HepG2 (cell line): Measurements from ENCODE around the gene TNFAIP3. TPM values are rescaled to one million over a fixed set of nuclear protein-coding genes. Genes with fewer than 3 reads are reported as not detected.

Source experiments
- MIER2 ChIP-seq: IDR thresholded peaks from 2 replicates; pipeline ENCODE4 v1.6.1; 2016; ENCODE audit warnings: missing biosample characterization, missing genetic modification reagents
- POLR2AphosphoS2 ChIP-seq: IDR thresholded peaks from 2 replicates; pipeline ENCODE4 v1.6.1; 2011; ENCODE audit warnings: low read depth, low read length, improper control_type of control experiment
- RARA ChIP-seq: IDR thresholded peaks from 2 replicates; pipeline ENCODE4 v1.6.1; 2016; ENCODE audit warnings: missing genetic modification reagents, missing compliant biosample characterization
- RFX3 ChIP-seq: IDR thresholded peaks from 2 replicates; pipeline ENCODE4 v1.6.1; 2016; ENCODE audit warnings: missing biosample characterization, missing genetic modification reagents
- SP5 ChIP-seq: IDR thresholded peaks from 2 replicates; pipeline ENCODE4 v1.6.1; 2016; ENCODE audit warnings: low read depth, borderline replicate concordance
- U2AF2 ChIP-seq: fragments of 200-400 bp; formaldehyde crosslinking; IDR thresholded peaks from 2 replicates; pipeline ENCODE4 v1.6.1; 2017; ENCODE audit warnings: low read depth, mild to moderate bottlenecking, low read length
- ZBTB38 ChIP-seq: sonication (generic); formaldehyde crosslinking; IDR thresholded peaks from 2 replicates; pipeline ENCODE4 v1.5.1; 2020; ENCODE audit warnings: mild to moderate bottlenecking, missing genetic modification reagents
- ZFP37 ChIP-seq: sonication (generic); formaldehyde crosslinking; IDR thresholded peaks from 2 replicates; pipeline ENCODE4 v1.4.0; 2020; ENCODE audit warnings: missing genetic modification reagents, borderline replicate concordance
- ZNF101 ChIP-seq: sonication (generic); formaldehyde crosslinking; IDR thresholded peaks from 2 replicates; pipeline ENCODE4 v1.4.0; 2020; ENCODE audit warnings: mild to moderate bottlenecking, low read depth, missing genetic modification reagents, borderline replicate concordance
- ZNF12 ChIP-seq: sonication (generic); formaldehyde crosslinking; IDR thresholded peaks from 2 replicates; pipeline ENCODE4 v1.5.0; 2020; ENCODE audit warnings: missing genetic modification reagents
- ZNF136 ChIP-seq: sonication (generic); formaldehyde crosslinking; IDR thresholded peaks from 2 replicates; pipeline ENCODE4 v1.8.1; 2022; ENCODE audit warnings: low read depth, mild to moderate bottlenecking, moderate library complexity, missing genetic modification reagents
- ZNF160 ChIP-seq: sonication (generic); formaldehyde crosslinking; IDR thresholded peaks from 2 replicates; pipeline ENCODE4 v1.8.0; 2022; ENCODE audit warnings: mild to moderate bottlenecking, inconsistent platforms, missing genetic modification reagents
- ZNF333 ChIP-seq: sonication (generic); formaldehyde crosslinking; IDR thresholded peaks from 2 replicates; pipeline ENCODE4 v1.4.0; 2020; ENCODE audit warnings: mild to moderate bottlenecking, missing genetic modification reagents, borderline replicate concordance
- ZNF749 ChIP-seq: sonication (generic); formaldehyde crosslinking; IDR thresholded peaks from 2 replicates; pipeline ENCODE4 v1.8.0; 2022; ENCODE audit warnings: mild to moderate bottlenecking, missing genetic modification reagents, moderate library complexity, borderline replicate concordance
- ZSCAN25 ChIP-seq: sonication (generic); formaldehyde crosslinking; IDR thresholded peaks from 2 replicates; pipeline ENCODE4 v1.8.0; 2022; ENCODE audit warnings: mild to moderate bottlenecking, missing genetic modification reagents
- polyA plus RNA-seq, 8 experiments: library from polyadenylated mRNA; depleted of rRNA in 3 of 8; stranded (reverse) in 7 of 8; unstranded in 1 of 8; fragments of >200 nt; fragmentation: Illumina TruSeq in 4 of 8; extraction: Trizol in 4 of 8; gene quantifications; 2 replicates each; pipeline versions ENCODE4 v1.2.1 to v1.2.3, GENCODE V29; 2011 to 2016; ENCODE audit warnings: low read depth in 4 of 8, missing spikeins in 1 of 8, mixed read lengths in 1 of 8; ENCODE audit not compliant: insufficient read depth in 1 of 8
- total RNA-seq, 5 experiments: library from RNA; depleted of rRNA; stranded (reverse); fragments of >200 nt; fragmentation: Illumina TruSeq; extraction: Trizol; gene quantifications; 2 replicates each; pipeline ENCODE4 v1.2.3, GENCODE V29; 2016; ENCODE audit warnings: low read depth in 1 of 5
- TF ChIP-seq, protein P1 (sequence below), 2 experiments: sonication (generic) in 1 of 2; formaldehyde crosslinking in 1 of 2; IDR thresholded peaks; 2 replicates each; pipeline versions ENCODE4 v1.4.0 to v1.6.1; 2018 to 2020; ENCODE audit warnings: missing genetic modification reagents in 2 of 2, borderline replicate concordance in 1 of 2, low read depth in 1 of 2, mild to moderate bottlenecking in 1 of 2, missing biosample characterization in 1 of 2
- TF ChIP-seq, protein P2 (sequence below): sonication (generic); formaldehyde crosslinking; IDR thresholded peaks from 2 replicates; pipeline ENCODE4 v1.5.0; 2020; ENCODE audit warnings: mild to moderate bottlenecking, missing genetic modification reagents, borderline replicate concordance
- TF ChIP-seq, protein P3 (sequence below): sonication (generic); formaldehyde crosslinking; IDR thresholded peaks from 2 replicates; pipeline ENCODE4 v1.8.0; 2022; ENCODE audit warnings: missing genetic modification reagents, mild to moderate bottlenecking, moderate library complexity, borderline replicate concordance
- TF ChIP-seq, protein P4 (sequence below): sonication (generic); formaldehyde crosslinking; IDR thresholded peaks from 2 replicates; pipeline ENCODE4 v1.4.0; 2020; ENCODE audit warnings: missing genetic modification reagents
- TF ChIP-seq, protein P5 (sequence below): sonication (generic); formaldehyde crosslinking; IDR thresholded peaks from 2 replicates; pipeline ENCODE4 v1.4.0; 2020; ENCODE audit warnings: low read depth, mild to moderate bottlenecking, missing genetic modification reagents

Gene TNFAIP3
- total and polyA plus RNA-seq, 2 of the 13 experiments (the other 11 are each of a cell fraction or from before 2014, with no cell fraction given), result 28.2 to 47.1 TPM

DNA sequence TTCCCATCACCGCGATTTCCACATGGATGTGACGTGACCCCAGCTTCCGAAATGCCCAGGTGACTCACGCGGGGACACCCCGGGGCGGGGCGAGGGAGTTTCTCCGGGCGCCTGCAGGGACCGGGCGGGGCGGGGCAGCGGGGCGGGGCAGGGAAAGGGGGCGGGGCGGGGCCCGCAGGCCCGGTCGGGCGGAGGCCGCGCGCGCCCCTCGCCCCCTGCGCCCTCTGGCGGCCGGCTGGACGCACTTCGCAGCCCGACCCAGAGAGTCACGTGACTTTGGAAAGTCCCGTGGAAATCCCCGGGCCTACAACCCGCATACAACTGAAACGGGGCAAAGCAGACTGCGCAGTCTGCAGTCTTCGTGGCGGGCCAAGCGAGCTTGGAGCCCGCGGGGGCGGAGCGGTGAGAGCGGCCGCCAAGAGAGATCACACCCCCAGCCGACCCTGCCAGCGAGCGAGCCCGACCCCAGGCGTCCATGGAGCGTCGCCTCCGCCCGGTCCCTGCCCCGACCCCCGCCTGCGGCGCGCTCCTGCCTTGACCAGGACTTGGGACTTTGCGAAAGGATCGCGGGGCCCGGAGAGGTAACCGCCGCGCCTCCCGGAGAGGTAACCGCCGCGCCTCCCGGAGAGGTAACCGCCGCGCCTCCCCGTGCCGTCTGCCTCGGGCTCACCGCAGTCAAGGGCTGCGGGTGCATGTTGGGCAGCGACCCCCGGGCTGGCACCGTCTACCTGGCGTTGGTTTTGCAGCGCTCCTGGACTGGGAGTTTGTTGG, at the start of gene TNFAIP3 (continued):
- TF ChIP-seq, protein P1, sequence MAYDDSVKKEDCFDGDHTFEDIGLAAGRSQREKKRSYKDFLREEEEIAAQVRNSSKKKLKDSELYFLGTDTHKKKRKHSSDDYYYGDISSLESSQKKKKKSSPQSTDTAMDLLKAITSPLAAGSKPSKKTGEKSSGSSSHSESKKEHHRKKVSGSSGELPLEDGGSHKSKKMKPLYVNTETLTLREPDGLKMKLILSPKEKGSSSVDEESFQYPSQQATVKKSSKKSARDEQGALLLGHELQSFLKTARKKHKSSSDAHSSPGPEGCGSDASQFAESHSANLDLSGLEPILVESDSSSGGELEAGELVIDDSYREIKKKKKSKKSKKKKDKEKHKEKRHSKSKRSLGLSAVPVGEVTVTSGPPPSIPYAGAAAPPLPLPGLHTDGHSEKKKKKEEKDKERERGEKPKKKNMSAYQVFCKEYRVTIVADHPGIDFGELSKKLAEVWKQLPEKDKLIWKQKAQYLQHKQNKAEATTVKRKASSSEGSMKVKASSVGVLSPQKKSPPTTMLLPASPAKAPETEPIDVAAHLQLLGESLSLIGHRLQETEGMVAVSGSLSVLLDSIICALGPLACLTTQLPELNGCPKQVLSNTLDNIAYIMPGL (CRISPR knock-in tag; IDR thresholded peaks at IDR 0.05; ENCODE audit: borderline replicate concordance in 1 of 2, low read depth in 1 of 2), result peak; percentile 96 to 98; a peak in 3 of 4 replicates
- TF ChIP-seq RFX3 (no peak), ZNF101 (CRISPR knock-in tag) (no peak), SP5 (CRISPR knock-in tag) (peak; percentile 89), ZNF160 (CRISPR knock-in tag) (peak; percentile 93), ZNF136 (CRISPR knock-in tag) (peak; percentile 23; the same call in 1 of the 2 replicates), ZNF749 (CRISPR knock-in tag) (peak; percentile 60; the same call in 1 of the 2 replicates), ZNF12 (CRISPR knock-in tag) (no peak), ZSCAN25 (CRISPR knock-in tag) (peak; percentile 96), ZBTB38 (CRISPR knock-in tag) (peak; percentile 89), POLR2AphosphoS2 (no peak), ZFP37 (CRISPR knock-in tag) (0 out of 2 replicates have a peak, but pooled peaks have one; percentile 45), MIER2 (CRISPR knock-in tag) (peak; percentile 59; the same call in 1 of the 2 replicates), ZNF333 (peak; percentile 82), RARA (CRISPR knock-in tag) (peak; percentile 68), U2AF2 (no peak)
- TF ChIP-seq, protein P2, sequence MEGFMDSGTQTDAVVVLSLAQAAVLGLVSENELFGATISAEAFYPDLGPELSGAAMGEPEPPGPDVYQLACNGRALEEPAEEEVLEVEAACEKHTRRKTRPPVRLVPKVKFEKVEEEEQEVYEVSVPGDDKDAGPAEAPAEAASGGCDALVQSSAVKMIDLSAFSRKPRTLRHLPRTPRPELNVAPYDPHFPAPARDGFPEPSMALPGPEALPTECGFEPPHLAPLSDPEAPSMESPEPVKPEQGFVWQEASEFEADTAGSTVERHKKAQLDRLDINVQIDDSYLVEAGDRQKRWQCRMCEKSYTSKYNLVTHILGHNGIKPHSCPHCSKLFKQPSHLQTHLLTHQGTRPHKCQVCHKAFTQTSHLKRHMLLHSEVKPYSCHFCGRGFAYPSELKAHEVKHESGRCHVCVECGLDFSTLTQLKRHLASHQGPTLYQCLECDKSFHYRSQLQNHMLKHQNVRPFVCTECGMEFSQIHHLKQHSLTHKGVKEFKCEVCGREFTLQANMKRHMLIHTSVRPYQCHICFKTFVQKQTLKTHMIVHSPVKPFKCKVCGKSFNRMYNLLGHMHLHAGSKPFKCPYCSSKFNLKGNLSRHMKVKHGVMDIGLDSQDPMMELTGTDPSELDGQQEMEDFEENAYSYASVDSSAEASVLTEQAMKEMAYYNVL (CRISPR knock-in tag), result peak; percentile 71
- TF ChIP-seq, protein P3, sequence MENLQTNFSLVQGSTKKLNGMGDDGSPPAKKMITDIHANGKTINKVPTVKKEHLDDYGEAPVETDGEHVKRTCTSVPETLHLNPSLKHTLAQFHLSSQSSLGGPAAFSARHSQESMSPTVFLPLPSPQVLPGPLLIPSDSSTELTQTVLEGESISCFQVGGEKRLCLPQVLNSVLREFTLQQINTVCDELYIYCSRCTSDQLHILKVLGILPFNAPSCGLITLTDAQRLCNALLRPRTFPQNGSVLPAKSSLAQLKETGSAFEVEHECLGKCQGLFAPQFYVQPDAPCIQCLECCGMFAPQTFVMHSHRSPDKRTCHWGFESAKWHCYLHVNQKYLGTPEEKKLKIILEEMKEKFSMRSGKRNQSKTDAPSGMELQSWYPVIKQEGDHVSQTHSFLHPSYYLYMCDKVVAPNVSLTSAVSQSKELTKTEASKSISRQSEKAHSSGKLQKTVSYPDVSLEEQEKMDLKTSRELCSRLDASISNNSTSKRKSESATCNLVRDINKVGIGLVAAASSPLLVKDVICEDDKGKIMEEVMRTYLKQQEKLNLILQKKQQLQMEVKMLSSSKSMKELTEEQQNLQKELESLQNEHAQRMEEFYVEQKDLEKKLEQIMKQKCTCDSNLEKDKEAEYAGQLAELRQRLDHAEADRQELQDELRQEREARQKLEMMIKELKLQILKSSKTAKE (CRISPR knock-in tag), result peak; percentile 50
- TF ChIP-seq, protein P4, sequence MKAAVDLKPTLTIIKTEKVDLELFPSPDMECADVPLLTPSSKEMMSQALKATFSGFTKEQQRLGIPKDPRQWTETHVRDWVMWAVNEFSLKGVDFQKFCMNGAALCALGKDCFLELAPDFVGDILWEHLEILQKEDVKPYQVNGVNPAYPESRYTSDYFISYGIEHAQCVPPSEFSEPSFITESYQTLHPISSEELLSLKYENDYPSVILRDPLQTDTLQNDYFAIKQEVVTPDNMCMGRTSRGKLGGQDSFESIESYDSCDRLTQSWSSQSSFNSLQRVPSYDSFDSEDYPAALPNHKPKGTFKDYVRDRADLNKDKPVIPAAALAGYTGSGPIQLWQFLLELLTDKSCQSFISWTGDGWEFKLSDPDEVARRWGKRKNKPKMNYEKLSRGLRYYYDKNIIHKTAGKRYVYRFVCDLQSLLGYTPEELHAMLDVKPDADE (CRISPR knock-in tag), result no peak
- TF ChIP-seq, protein P5, sequence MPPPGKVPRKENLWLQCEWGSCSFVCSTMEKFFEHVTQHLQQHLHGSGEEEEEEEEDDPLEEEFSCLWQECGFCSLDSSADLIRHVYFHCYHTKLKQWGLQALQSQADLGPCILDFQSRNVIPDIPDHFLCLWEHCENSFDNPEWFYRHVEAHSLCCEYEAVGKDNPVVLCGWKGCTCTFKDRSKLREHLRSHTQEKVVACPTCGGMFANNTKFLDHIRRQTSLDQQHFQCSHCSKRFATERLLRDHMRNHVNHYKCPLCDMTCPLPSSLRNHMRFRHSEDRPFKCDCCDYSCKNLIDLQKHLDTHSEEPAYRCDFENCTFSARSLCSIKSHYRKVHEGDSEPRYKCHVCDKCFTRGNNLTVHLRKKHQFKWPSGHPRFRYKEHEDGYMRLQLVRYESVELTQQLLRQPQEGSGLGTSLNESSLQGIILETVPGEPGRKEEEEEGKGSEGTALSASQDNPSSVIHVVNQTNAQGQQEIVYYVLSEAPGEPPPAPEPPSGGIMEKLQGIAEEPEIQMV (CRISPR knock-in tag), result no peak
